ENCODE data around the gene SRR. TPM values are rescaled to one million over a fixed set of nuclear protein-coding genes. Genes with fewer than 3 reads are reported as not detected.

SRR gene
- total RNA-seq, 4 donors from 2014 or later, result 4.0 to 13.9 (median 11.2) TPM

DNA sequence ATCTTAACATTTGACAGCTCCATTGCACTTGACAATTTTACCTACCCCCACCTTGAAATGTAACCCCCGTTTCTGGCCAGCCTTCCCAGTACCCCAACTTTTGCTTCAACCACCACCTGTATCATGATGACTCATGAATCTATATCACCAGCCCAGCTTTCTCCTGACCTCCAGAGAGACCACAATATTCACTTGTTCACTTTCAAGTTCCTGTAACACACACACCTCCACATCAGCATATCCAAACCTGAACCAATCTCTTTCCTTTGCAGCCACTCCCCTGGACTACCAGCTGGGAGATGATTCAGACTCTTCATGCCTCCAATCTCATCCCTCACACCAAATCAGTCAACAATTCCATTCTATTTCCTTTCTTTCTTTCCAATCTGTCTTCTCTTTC is 8.2 kb upstream of the SRR start:
- peak in 1 of 2 donors; percentile 34 for DNase-seq (ENCODE audit: low spot score in 2 of 2)
- Histone ChIP-seq H3K9me3 (no peaks in the 10 kb centered on the region), H3K27me3 (no peaks in the 10 kb centered on the region), H3K4me3 (no peak overlapping the region), H3K36me3 (peaks cover 89% of the 10 kb centered on the region), H3K27ac (no peak overlapping the region), H3K4me1 (no peaks in the 10 kb centered on the region)
- TF ChIP-seq EP300 (IDR thresholded peaks at IDR 0.05), result no peak
- TF ChIP-seq POLR2AphosphoS5 (IDR thresholded peaks at IDR 0.05), result no peak
- no peak for TF ChIP-seq POLR2A (IDR thresholded peaks at IDR 0.05)
- TF ChIP-seq, protein P1, sequence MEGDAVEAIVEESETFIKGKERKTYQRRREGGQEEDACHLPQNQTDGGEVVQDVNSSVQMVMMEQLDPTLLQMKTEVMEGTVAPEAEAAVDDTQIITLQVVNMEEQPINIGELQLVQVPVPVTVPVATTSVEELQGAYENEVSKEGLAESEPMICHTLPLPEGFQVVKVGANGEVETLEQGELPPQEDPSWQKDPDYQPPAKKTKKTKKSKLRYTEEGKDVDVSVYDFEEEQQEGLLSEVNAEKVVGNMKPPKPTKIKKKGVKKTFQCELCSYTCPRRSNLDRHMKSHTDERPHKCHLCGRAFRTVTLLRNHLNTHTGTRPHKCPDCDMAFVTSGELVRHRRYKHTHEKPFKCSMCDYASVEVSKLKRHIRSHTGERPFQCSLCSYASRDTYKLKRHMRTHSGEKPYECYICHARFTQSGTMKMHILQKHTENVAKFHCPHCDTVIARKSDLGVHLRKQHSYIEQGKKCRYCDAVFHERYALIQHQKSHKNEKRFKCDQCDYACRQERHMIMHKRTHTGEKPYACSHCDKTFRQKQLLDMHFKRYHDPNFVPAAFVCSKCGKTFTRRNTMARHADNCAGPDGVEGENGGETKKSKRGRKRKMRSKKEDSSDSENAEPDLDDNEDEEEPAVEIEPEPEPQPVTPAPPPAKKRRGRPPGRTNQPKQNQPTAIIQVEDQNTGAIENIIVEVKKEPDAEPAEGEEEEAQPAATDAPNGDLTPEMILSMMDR (IDR thresholded peaks at IDR 0.05), result no peak
- WGBS, result 84% methylated on average over 1 of the region's 1 CpG

DNA sequence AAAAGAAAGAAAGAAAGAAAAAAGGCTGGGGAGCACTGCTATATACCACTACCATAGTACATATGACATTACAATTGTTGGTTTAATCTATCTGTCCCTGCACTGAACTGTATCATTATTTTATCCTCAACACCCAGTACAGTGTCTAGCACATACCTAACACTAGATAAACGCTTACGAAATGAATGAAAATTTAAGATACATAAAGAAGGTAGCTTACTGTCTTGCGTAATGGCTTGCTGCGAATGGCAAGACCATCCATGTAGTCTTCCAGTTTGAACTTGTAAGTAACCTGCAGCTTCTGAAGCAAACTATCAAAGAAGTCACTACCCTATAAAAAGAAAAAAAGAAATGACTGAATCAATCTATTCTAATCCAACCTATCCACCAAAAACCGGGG is 6.7 kb upstream of the SRR start:
- TF ChIP-seq, protein P1 (IDR thresholded peaks at IDR 0.05), result no peak
- no peak for TF ChIP-seq EP300 (IDR thresholded peaks at IDR 0.05)
- TF ChIP-seq POLR2AphosphoS5 (IDR thresholded peaks at IDR 0.05), result no peak
- TF ChIP-seq POLR2A (IDR thresholded peaks at IDR 0.05), result no peak
- Histone ChIP-seq H3K27ac (no peak overlapping the region), H3K9me3 (no peaks in the 10 kb centered on the region), H3K27me3 (no peaks in the 10 kb centered on the region), H3K4me1 (peaks cover 9% of the 10 kb centered on the region), H3K36me3 (peaks cover 74% of the 10 kb centered on the region), H3K4me3 (no peak overlapping the region)
- 84% methylated on average over 5 of the region's 5 CpGs for WGBS
- DNase-seq (ENCODE audit: low spot score in 2 of 2), result no peak

GRCh38 chr17:2299136-2299535 is 4.6 kb upstream of the SRR start:
- TF ChIP-seq POLR2AphosphoS5 (IDR thresholded peaks at IDR 0.05) (no peak), EP300 (IDR thresholded peaks at IDR 0.05) (no peak)
- WGBS, result 91% methylated on average over 12 of the region's 12 CpGs
- Histone ChIP-seq H3K9me3 (no peaks in the 10 kb centered on the region), H3K36me3 (peaks cover 53% of the 10 kb centered on the region), H3K27me3 (no peaks in the 10 kb centered on the region), H3K27ac (no peak overlapping the region), H3K4me3 (no peak overlapping the region), H3K4me1 (peaks cover 19% of the 10 kb centered on the region)
- peak in 1 of 2 donors; percentile 69 for DNase-seq (ENCODE audit: low spot score in 2 of 2)

GRCh38 chr17:2299756-2300155 is 4.0 kb upstream of the SRR start:
- peak in 1 of 2 donors; percentile 54 for DNase-seq (ENCODE audit: low spot score in 2 of 2)
- Histone ChIP-seq H3K27me3 (no peaks in the 10 kb centered on the region), H3K27ac (no peak overlapping the region), H3K9me3 (no peaks in the 10 kb centered on the region), H3K4me1 (peaks cover 24% of the 10 kb centered on the region), H3K4me3 (no peak overlapping the region), H3K36me3 (peaks cover 49% of the 10 kb centered on the region)
- TF ChIP-seq POLR2A (IDR thresholded peaks at IDR 0.05) (no peak), POLR2AphosphoS5 (IDR thresholded peaks at IDR 0.05) (no peak), EP300 (IDR thresholded peaks at IDR 0.05) (no peak)
- TF ChIP-seq, protein P1 (IDR thresholded peaks at IDR 0.05), result no peak
- 95% methylated on average over 22 of the region's 22 CpGs for WGBS

- Histone ChIP-seq H3K27ac (peak overlapping the region; percentile 81), H3K36me3 (peaks cover 22% of the 10 kb centered on the region), H3K27me3 (no peaks in the 10 kb centered on the region), H3K4me1 (peaks cover 31% of the 10 kb centered on the region), H3K4me3 (peak overlapping the region; percentile 63), H3K9me3 (no peaks in the 10 kb centered on the region)
- no peak for TF ChIP-seq POLR2A (IDR thresholded peaks at IDR 0.05)
- no peak for TF ChIP-seq EP300 (IDR thresholded peaks at IDR 0.05)
- TF ChIP-seq POLR2AphosphoS5 (IDR thresholded peaks at IDR 0.05), result no peak
- TF ChIP-seq, protein P1 (IDR thresholded peaks at IDR 0.05), result no peak
- 2% methylated on average over 12 of the region's 12 CpGs for WGBS
- no peak for DNase-seq (ENCODE audit: low spot score in 2 of 2)
These were observed 959 bp upstream of the SRR start for GRCh38 chr17:2302778-2303203.

DNA sequence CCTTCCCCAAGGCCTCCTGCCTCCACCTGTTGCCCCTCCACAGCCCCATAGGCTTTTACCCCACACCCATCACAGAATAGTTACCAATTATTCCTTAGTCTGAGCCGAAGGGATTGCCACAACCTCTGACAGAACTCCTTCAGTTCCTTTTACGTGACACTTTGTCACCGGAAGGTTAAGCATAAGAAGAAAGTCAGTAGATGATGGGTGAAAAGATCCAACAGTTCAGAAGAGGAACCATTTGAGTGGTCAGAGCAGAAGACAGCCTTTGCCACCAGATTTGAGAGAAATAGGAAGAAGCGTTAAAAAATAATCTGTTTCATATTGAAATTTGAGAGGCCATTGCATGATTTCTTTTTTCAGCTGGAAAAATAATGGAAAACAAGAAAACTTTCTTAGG is 1.2 kb downstream of the SRR start:
- TF ChIP-seq POLR2A (IDR thresholded peaks at IDR 0.05), result no peak
- no peak for TF ChIP-seq EP300 (IDR thresholded peaks at IDR 0.05)
- TF ChIP-seq, protein P1 (IDR thresholded peaks at IDR 0.05), result no peak
- no peak for TF ChIP-seq POLR2AphosphoS5 (IDR thresholded peaks at IDR 0.05)
- Histone ChIP-seq H3K4me3 (no peak overlapping the region), H3K27me3 (no peaks in the 10 kb centered on the region), H3K27ac (no peak overlapping the region), H3K4me1 (peaks cover 31% of the 10 kb centered on the region), H3K36me3 (peaks cover under 1% of the 10 kb centered on the region), H3K9me3 (no peaks in the 10 kb centered on the region)
- DNase-seq (ENCODE audit: low spot score in 2 of 2), result no peak
- WGBS, result 83% methylated on average over 4 of the region's 4 CpGs
